ENCODE data around the gene NTRK2. TPM values are rescaled to one million over a fixed set of nuclear protein-coding genes. Genes with fewer than 3 reads are reported as not detected.

The NTRK2 gene
- total RNA-seq, 1 experiment from 2014 or later = not detected

GRCh38 chr9:84843175-84843824, 173.8 kb downstream of the NTRK2 start:
- ChIA-PET RAD21 (ENCODE audit: low non-redundant PET in 1 of 2, low total read pairs in 2 of 2, uncharacterized antibody in 2 of 2, unreplicated experiment in 2 of 2) (no interaction called here), POLR2A (no interaction called here), CTCF (no interaction called here)
- DNase-seq (ENCODE audit: low read depth, low spot score) (no peak), ATAC-seq (no peak)
- Histone ChIP-seq H3K36me3 (ENCODE audit: control insufficient read depth in 1 of 2, insufficient read depth in 2 of 2, low read length in 2 of 2) (no peaks in the 10 kb centered on the region), H3K27me3 (ENCODE audit: insufficient read depth, low read length) (0 out of 2 replicates have a peak, but pooled peaks cover 6% of the 10 kb centered on the region), H3K9me2 (ENCODE audit: insufficient read depth) (no peaks in the 10 kb centered on the region), H3K9ac (ENCODE audit: low read length) (no peak overlapping the region), H3K4me2 (ENCODE audit: low read length) (no peak overlapping the region), H3K27ac (ENCODE audit: low read depth, low read length) (no peak overlapping the region), H3K79me2 (ENCODE audit: insufficient read depth, low read length) (no peaks in the 10 kb centered on the region), H3K4me3 (replicated peaks in 1 of 2; ENCODE audit: low read depth in 1 of 2, low read length in 2 of 2) (no peak overlapping the region), H4K20me1 (ENCODE audit: insufficient read depth) (no peaks in the 10 kb centered on the region), H3K9me3 (ENCODE audit: control insufficient read depth in 1 of 2, insufficient read depth in 1 of 2, low read depth in 1 of 2, low read length in 2 of 2) (no peaks in the 10 kb centered on the region), H3K4me1 (ENCODE audit: control insufficient read depth in 1 of 2, insufficient read depth in 2 of 2, low read length in 2 of 2) (no peaks in the 10 kb centered on the region), H2AFZ (ENCODE audit: low read depth, low read length, poor library complexity, severe bottlenecking) (no peak overlapping the region)
- TF ChIP-seq REST (IDR thresholded peaks at IDR 0.05; ENCODE audit: low read depth) = no peak
- no peak for TF ChIP-seq MAX (IDR thresholded peaks at IDR 0.05)
- TF ChIP-seq POLR2AphosphoS5 (IDR thresholded peaks at IDR 0.05; ENCODE audit: low read depth, low read length) = no peak
- no peak for TF ChIP-seq JUND (IDR thresholded peaks at IDR 0.05)
- no peak for TF ChIP-seq SP1 (IDR thresholded peaks at IDR 0.05; ENCODE audit: low read depth)
- intact Hi-C loops (cut with micrococcal nuclease) = no loop called here
- BruUV-seq (replicated peaks) = no TSS peak

Data from HCT116 (cell line).